ENCODE data around the gene CTSH. TPM values are rescaled to one million over a fixed set of nuclear protein-coding genes. Genes with fewer than 3 reads are reported as not detected.
A peak's percentile ranks its signal among the peaks of the same experiment; 100 is the strongest.
"Not testable (repeated sequence)": the region's sequence is repeated elsewhere in the genome, so short reads cannot be mapped to it uniquely, and the experiment has no call there.

The CTSH gene
- total RNA-seq, 1 donor from 2014 or later = 52.6 TPM

GRCh38 chr15:78873793-78874765, 70.8 kb downstream of the CTSH start:
- H3K4me1 ChIP-seq = peaks cover 69% of the 10 kb centered on the region
- intact Hi-C loops (cut with micrococcal nuclease) = no loop called here
- no peak for TF ChIP-seq CTCF (IDR thresholded peaks at IDR 0.05; ENCODE audit: borderline replicate concordance)

GRCh38 chr15:78872972-78873792, 71.7 kb downstream of the CTSH start:
- intact Hi-C loops (cut with micrococcal nuclease) = no loop called here
- Histone ChIP-seq H3K27ac (replicated peaks) (peak overlapping the region; percentile 98), H3K4me1 (peaks cover 60% of the 10 kb centered on the region), H3K27me3 (ENCODE audit: low read depth) (no peaks in the 10 kb centered on the region), H3K4me3 (peak overlapping the region; percentile 81), H3K9me3 (replicated peaks) (no peaks in the 10 kb centered on the region), H3K36me3 (no peaks in the 10 kb centered on the region)
- DNase-seq = peak; percentile 85
- TF ChIP-seq CTCF (IDR thresholded peaks at IDR 0.05; ENCODE audit: borderline replicate concordance) = peak; percentile 61

More at GRCh38 chr15:78873793-78874765, 70.8 kb downstream of the CTSH start:
- H3K9me3 ChIP-seq (replicated peaks) = no peaks in the 10 kb centered on the region
- H3K27me3 ChIP-seq (ENCODE audit: low read depth) = no peaks in the 10 kb centered on the region
- H3K4me3 ChIP-seq = peak overlapping the region; percentile 81
- no peak for DNase-seq
- H3K36me3 ChIP-seq = no peaks in the 10 kb centered on the region
- H3K27ac ChIP-seq (replicated peaks) = peak overlapping the region; percentile 98

GRCh38 chr15:78872155-78872971, 72.5 kb downstream of the CTSH start, which contains the start of gene MORF4L1:
TSS of gene MORF4L1 (plus strand) at chr15:78872890. CDS start at chr15:78873018, 128 bp downstream.
- DNase-seq = peak; percentile 97
- no peaks in the 10 kb centered on the region for H3K27me3 ChIP-seq (ENCODE audit: low read depth)
- H3K27ac ChIP-seq (replicated peaks) = peak within 1 kb of the TSS; percentile 98
- H3K4me3 ChIP-seq = peak within 1 kb of the TSS; percentile 81
- H3K9me3 ChIP-seq (replicated peaks) = no peaks in the 10 kb centered on the region
- H3K36me3 ChIP-seq = no peaks in the 10 kb centered on the region
- intact Hi-C loops (cut with micrococcal nuclease) = no loop called here
- no peak for TF ChIP-seq CTCF (IDR thresholded peaks at IDR 0.05; ENCODE audit: borderline replicate concordance)
- H3K4me1 ChIP-seq = peaks cover 51% of the 10 kb centered on the region

- Histone ChIP-seq H3K4me3 (peak overlapping the region; percentile 81), H3K4me1 (peaks cover 44% of the 10 kb centered on the region), H3K27ac (replicated peaks) (peak overlapping the region; percentile 98)
- H3K27me3 ChIP-seq (ENCODE audit: low read depth); H3K36me3 ChIP-seq; DNase-seq; H3K9me3 ChIP-seq (replicated peaks); intact Hi-C loops (cut with micrococcal nuclease): not testable (repeated sequence)
Observed at GRCh38 chr15:78871483-78872127, 73.2 kb downstream of the CTSH start.

Other genes with a start within 250 kb of the CTSH start
- 24.2 TPM for gene ADAMTS7, start 133.6 kb downstream of the CTSH start, total RNA-seq
- gene MORF4L1, start 72.2 kb downstream of the CTSH start, total RNA-seq = 310 TPM
- gene RASGRF1, start 145.7 kb upstream of the CTSH start, total RNA-seq = not detected